ENCODE results near the gene FBXO41.

GRCh38 chr2:73228631-73229030 is 55.6 kb downstream of the FBXO41 start:
- no peak for TF ChIP-seq TCF7L2 (IDR thresholded peaks at IDR 0.05; ENCODE audit: low read depth, low read length)
- no peak for TF ChIP-seq CTCF (IDR thresholded peaks at IDR 0.05)
- no peak for TF ChIP-seq POLR2AphosphoS5 (IDR thresholded peaks at IDR 0.05; ENCODE audit: low read depth, low read length)
